ENCODE data around the gene SLC25A11.
"Not testable (repeated sequence)": the region's sequence is repeated elsewhere in the genome, so short reads cannot be mapped to it uniquely, and the experiment has no call there.

The SLC25A11 gene

DNA sequence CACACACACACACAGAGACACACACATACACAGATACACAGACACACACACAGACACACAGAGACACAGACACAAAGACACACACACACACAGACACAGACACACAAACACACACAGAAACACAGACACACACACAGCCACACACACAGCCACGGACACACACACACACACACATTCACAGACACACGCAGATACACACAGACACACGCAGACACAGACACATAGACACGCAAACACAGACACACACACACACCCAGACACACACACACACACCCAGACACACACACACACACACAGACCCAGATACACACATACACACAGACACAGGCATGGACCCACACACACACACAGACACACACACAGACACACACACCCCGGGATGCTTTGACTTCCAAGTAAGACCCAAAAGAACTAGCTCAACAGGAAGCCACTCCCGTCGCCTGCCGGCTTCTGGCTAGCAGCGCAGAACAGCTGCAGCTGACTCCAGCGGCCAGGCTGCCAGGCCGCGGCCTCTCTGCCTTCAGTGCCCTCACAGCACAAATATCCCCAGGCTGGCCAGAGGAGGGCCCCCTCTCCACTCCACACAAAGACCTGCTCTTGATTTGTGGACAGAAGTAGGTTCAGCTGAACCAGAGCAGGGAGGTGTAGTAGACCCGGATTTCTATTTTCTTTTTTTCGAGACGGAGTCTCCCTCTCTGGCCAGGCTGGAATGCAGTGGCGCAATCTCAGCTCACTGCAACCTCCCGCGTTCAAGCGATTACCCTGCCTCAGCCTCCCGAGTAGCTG lies 30.9 kb downstream of the SLC25A11 start:
- peak; percentile 62 for DNase-seq

DNA sequence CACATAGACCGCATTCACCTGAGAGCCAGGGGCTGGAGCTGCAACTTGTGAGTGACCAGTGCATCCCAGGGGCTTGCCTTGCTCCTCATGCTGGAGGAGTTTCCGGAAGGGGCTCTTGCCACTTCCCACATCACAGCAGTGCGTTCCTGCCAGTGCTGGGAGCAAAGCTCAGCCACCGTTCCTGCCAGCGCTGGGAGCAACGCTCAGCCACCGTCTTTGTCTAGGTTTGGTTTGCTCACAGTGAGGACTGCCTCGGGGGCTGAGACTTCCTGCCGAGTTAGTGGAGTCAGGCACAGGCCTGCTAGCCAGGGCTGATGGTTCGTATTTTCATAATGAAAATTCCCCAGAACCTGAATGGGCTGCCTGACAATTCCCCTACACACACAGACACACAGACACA lies 31.5 kb downstream of the SLC25A11 start:
- DNase-seq: no peak

DNA sequence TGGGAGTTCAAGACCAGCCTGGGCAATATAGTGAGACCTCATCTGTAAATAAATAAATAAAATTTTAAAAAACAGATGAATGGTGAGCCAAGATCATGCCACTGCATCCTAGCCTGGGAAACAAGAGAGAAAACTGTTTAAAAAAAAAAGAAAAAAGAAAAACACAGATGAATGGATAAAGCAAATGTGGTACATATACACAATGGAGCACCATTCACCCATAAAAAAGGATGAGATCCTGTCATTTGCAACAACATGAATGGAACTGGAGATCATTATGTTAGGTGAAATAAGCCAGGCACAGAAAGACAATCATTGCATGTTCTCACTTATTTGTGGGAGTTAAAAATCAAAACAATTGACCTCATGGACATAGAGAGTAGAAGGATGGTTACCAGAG lies 33.2 kb downstream of the SLC25A11 start:
- not testable (repeated sequence) for DNase-seq

DNA sequence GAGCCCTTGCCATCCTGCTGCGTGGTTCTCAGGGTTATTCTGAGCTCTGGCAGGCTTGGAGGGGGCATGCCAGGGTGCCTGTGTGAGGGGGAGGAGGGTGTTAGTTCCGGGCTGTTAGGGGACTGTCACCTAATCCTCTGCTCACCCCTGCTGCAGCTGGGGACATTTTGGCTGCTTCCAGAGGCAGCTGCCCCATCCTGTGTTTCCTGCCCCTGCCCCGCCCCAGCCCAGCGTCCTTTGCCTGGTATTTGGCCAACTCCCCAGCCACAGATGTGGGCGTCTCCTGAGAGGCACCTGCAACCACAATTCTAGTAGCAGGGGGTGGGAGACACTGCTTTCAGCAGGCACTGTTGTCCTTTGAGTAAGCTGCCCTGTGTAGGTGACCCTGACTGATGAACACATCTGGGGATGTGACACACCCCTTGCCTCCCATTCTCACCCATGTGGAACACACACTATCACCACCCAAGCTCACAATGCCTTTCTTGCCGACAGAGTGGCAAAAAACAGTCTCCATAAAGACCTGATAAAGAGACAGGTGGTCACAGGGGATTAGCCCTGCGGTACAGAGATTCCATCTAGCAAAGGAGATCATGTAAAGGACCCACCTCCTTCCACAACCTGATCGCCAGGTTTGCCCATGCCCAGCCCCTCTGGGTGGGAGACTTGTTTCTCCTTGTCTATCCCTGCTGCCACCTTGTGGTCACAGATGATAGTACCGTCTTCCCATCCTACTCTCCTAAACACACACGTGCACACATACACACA lies 36.6 kb downstream of the SLC25A11 start, which contains the start of gene CHRNE:
TSS of gene CHRNE (minus strand) at position 48 of the 768 bp plus-strand sequence. CDS start at position 13, 35 bp downstream.
- DNase-seq: peak; percentile 55

DNA sequence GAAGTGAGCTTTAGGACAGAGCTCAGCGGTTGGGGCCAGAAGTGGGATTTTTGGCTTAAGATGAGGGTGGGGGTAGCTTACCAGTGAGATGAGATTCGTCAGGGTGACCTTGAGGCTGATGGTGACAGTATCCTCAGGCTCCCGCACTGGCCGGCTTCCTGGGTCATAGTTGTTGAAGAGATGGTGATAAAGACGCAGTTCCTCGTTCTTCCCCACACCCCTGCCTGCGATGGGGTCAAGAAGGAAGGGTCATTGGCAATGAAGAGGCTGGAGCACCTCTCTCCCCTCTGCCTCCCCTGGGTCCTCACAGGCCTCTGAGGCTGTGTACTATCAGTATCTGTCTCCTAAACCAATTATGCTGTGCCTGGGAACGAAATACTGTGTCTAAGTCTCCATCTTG lies 37.3 kb downstream of the SLC25A11 start:
- no peak for DNase-seq

DNA sequence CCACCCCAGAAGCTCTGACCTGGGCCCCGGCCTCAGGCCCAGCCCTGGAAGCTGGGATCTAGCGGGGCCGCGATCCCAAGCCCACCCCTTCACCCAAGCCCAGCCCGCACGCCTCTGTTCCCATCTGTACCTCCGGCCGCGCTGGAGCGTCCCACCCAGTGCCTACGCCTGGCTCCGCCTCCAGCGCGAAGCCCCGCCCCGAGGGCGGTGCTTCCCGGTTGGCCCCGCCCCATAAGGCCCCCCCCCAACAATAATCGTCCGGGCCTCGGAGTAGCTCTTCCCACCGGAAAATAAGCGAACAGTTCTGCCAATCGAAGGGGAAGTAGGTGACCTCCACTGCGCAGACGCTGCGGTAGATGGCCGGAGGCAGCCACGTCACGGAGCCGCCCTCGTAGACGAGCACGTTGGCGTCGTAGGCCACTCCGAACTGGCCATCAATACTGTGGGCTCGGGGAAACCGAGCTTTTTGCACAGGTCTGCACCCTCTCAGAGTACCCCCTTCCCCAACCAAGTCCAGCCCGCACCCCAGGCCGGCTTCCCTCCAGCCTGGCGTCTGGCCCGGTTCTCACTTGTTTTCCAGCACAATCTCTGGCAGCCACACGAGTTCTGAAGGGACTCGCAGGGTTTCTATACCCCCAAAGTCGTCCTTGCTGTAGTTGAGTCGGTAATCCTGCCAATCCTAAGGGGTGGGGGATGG lies 38.0 kb downstream of the SLC25A11 start:
- no peak for DNase-seq

DNA sequence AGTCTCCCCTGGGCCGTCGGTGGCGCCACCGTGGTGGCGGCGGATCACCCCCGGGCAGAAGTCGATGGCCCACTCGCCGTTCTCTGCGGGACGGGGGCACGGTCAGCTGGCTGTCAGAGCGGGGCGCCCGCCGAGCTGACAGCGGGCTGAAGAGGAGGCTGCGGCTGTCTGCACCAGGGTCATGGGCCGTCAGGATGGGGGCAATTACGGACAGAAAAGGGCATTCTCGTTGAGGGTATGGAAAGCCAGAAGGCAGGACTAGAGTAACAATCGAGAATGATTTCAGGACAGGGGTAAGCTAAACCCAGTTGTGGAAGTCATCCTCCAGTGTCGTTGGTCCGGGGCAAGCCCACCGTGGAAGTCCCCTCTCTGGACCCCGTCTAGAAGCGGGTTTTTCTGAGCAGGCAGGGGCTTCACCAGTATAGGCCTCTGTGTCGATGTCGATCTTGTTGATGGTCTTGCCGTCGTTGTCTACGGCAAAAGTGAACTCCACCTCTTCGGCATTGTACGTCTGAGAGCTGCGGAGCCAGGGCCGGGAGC lies 38.7 kb downstream of the SLC25A11 start:
- DNase-seq: no peak

DNA sequence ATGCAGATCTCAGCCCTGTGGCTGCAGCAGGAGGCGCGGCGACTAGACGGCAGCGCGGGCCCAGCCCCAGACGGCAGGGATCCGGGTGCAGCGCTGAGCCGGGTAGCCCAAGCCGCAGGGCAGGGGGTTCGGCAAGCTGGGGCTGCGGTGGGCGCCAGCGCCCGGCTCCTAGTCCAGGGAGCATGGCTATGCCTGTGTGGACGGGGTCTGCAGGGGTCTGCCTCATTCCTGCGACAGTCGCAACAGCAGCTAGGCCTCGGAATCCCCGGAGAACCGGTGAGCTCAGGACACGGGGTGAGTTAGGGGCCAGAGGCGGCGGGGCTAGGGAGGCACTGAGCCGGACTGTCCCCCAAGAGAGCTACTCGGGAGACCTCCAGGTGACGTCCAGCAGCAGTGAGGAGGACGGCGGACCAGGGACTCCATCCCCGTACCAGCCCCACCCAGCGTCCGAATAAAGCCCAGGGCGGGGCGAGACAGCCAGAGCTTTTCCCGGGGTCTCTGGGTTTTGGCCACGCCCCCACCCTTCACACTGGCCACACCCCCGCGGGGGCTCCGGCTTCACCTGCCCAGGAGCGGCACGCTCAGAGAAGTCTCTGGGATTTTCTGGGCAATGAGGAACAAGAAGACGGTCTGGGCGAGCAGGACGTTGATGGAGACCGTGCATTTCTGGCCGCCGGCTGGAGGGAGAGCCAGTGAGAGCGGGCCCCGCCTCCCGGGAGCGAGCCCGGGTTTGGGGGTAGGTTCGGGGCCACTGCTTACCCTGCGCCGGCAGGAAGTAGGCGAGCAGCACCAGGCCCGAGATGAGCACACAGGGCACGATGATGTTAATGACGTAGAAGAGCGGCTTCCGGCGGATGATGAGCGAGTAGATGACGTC lies 39.4 kb downstream of the SLC25A11 start:
- peak; percentile 46 for DNase-seq

DNA sequence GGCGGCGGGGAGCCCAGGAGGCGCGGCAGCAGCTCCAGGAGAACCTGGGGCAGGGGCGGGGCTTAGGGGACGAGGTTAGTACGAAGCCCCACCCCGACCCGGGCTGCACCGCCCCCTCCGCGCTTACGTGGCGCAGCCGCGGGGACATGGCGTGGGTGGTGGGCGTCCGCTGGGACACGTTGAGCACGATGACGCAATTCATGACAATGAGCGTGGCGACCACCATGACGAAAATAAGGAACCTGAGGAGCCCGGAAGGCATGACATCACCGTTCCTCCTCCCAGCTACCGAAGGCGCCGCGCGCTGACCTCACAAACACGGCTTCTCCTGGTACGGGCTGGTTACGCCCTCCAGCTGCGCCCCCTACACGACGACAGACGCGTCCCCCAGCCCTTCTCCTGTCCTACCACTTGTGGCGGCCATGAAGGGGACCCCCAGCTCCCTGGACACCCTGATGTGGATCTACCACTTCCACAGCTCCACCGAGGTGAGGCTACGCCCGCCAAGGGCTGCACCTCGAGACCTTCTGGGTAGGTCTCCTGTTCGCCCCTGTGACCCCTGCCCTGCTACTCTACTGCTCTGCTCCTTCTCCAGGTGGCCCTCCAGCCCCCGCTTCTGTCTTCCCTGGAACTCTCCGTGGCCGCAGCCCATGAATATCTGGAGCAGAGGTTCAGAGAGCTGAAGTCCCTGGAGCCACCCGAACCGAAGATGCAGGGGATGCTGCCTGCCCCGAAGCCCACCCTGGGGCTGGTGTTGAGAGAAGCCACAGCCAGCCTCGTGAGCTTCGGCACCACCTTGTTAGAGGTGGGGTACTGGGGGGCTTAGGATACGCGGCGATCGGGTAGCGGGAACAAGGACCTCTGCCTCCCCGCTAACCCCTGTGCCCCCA lies 40.3 kb downstream of the SLC25A11 start, which contains the start of gene C17orf107:
TSS of gene C17orf107 (plus strand) at position 196 of the 890 bp plus-strand sequence. CDS start at position 423, 227 bp downstream.
- peak; percentile 91 for DNase-seq

DNA sequence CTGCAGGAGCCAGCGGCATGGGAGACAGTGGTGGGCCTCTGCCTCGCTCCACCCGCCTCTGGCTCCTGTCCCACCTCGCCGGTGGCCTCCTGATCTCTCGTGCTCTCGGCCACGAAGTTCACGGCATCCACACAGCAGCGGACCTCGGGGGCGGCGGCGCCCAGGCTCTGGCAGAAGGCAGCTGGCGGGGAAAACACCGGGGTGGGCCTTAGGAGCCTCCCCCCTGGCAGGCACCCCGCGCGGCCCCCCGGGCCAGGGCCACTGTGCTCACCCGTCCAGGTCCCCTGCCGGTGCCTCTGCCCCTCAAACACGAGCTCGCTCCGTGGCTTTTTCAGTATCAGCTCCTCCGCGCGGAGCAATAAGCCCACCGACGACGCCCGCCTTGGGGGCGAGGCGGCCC lies 40.9 kb downstream of the SLC25A11 start:
- DNase-seq: no peak

DNA sequence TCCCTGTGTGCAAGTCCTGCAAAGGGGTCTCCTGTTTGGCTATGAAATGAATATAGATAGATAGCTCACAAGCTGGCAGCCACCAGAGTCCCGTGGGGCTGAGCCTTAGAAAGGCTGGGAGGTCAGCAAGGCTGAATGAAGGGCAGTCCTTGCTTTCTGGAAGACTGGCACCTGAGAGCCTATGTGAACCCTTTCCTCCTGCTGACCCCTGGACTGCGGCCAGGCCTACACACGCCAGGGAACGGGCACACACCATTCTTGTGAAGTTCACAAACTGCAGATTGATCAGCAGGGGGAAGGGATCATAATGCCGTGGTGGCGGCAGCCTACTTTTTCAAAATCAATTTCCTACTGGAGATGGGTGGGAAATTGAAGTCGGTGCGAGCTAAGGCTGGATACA lies 41.5 kb downstream of the SLC25A11 start:
- DNase-seq: no peak

DNA sequence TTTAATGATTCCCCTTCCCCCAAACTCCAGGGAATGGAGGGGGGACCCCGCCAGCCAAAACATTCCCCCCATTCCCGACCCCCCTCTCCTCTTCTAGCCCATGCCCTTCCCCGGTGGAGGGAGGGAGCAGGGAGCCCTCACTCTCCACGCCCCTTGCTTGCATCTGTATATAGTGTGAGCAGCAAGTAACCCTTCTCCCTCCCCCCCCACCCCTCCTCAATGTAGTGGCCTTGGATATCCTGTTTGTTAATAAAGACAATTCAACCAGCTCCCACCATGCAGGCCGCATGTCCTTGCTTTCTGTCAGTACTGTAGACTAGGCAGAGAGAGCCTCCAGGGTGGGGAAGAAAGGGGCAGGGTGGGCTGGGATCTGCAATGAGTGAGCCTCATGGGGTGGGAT lies 42.1 kb downstream of the SLC25A11 start:
- no peak for DNase-seq

DNA sequence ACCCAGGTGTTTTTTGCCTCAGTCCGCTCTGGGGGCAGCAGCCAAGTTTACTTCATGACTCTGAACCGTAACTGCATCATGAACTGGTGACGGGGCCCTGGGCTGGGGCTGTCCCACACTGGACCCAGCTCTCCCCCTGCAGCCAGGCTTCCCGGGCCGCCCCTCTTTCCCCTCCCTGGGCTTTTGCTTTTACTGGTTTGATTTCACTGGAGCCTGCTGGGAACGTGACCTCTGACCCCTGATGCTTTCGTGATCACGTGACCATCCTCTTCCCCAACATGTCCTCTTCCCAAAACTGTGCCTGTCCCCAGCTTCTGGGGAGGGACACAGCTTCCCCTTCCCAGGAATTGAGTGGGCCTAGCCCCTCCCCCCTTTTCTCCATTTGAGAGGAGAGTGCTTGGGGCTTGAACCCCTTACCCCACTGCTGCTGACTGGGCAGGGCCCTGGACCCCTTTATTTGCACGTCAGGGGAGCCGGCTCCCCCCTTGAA lies 42.6 kb downstream of the SLC25A11 start:
- no peak for DNase-seq

DNA sequence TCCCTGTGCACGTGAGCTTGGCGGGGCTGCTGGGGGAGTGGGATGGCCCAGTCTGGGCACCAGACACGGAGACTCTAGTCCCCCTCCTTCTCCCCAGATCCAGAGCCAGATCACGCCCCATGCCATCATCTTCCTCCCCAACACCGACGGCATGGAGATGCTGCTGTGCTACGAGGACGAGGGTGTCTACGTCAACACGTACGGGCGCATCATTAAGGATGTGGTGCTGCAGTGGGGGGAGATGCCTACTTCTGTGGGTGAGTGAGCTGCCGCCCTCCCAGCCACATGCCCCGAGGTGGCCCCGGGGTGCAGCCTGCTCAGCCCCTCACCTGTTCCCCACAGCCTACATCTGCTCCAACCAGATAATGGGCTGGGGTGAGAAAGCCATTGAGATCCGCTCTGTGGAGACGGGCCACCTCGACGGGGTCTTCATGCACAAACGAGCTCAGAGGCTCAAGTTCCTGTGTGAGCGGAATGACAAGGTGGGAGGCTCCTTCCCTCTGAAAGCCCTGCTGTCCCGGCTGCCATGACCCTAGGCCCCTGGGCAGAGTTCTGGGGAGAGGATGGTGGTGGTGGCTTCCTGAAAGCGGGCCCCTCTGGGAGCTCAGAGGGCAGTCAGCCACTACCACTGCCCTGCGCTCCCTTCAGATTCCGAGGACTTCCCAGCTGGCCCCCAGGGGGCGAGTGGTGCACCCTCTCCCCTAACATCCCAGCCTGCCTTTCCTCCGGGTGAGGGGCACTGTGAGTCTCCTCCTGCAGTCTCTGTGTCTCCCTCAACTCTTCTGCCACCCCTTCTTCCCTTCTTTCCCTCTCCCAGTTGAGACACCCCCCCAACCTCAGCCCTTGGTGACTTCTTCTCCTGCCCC lies 43.3 kb downstream of the SLC25A11 start:
- DNase-seq: no peak

DNA sequence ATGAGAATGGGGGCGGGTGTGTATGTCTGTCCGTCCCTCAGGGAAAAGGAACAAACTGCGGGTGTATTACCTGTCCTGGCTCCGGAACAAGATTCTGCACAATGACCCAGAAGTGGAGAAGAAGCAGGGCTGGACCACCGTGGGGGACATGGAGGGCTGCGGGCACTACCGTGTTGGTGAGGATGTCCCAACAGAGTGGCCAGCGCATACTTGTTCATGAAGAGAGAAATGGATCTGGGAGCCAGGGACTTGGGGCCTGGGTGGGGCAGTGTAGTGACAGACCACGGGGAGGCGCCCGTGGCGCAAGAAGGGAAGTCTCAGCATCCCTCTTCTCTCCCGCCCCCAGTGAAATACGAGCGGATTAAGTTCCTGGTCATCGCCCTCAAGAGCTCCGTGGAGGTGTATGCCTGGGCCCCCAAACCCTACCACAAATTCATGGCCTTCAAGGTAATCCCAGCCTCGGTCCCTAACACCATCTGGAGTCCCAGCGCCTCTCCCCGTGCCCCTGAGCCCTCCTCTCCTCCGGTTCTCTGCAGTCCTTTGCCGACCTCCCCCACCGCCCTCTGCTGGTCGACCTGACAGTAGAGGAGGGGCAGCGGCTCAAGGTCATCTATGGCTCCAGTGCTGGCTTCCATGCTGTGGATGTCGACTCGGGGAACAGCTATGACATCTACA lies 44.1 kb downstream of the SLC25A11 start:
- DNase-seq: no peak

DNA sequence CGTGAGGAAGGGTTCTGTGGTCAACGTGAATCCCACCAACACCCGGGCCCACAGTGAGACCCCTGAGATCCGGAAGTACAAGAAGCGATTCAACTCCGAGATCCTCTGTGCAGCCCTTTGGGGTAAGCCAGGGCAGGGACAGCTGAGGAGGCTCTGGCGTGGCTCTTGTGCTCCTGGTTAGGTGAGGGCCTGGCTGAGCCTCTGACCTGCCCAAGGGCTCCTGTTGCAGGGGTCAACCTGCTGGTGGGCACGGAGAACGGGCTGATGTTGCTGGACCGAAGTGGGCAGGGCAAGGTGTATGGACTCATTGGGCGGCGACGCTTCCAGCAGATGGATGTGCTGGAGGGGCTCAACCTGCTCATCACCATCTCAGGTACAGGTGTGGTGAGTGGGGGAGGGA lies 44.7 kb downstream of the SLC25A11 start:
- DNase-seq: no peak

DNA sequence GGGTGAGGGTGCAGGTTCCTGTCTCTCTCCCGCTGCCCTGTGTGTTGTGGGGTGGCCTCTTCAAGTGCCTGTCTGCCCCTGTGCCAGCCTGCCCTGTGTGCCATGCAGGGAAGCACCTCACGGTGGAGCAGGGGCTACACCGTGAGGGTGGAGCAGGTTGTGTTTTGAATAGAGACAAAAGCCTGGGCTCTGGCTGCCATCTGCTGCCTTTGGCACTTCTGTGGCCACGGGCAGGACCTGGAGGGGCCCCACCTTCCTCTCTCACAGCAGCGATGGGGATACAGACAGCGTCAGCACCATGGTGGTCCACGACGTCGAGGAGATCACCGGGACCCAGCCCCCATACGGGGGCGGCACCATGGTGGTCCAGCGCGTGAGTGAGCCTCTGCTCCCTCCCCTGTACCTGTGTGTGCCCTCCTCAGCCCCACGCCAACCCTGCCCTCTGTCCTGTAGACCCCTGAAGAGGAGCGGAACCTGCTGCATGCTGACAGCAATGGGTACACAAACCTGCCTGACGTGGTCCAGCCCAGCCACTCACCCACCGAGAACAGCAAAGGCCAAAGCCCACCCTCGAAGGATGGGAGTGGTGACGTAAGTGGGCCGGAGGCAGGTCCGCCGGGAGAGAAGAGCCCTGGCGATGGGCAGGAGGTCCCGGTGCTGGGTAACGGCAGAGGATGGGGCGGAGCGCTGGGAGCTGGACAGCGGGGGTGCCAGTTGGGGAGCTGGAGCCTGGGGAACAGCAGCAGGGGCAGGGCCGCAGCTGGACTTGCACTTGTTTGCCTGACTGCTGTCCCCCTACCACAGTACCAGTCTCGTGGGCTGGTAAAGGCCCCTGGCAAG lies 45.9 kb downstream of the SLC25A11 start:
- DNase-seq: no peak

DNA sequence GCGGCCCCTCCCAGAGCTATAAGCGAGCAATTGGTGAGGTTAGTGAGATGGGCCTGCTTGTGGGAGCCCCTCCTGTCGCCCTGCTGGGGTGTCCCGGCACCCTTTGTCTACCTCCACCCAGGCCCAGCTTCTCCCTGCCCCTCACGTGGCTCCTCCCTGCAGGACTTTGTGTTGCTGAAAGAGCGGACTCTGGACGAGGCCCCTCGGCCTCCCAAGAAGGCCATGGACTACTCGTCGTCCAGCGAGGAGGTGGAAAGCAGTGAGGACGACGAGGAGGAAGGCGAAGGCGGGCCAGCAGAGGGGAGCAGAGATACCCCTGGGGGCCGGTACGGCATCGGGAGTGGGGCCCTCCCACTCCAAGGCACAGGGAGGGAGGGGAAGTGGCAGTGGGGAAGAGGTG lies 46.6 kb downstream of the SLC25A11 start:
- no peak for DNase-seq
